Fibroblast of skin of back (primary cell): ENCODE data around the gene TTI1.
A peak's percentile ranks its signal among the peaks of the same experiment; 100 is the strongest.
"Not testable (repeated sequence)": the region's sequence is repeated elsewhere in the genome, so short reads cannot be mapped to it uniquely, and the experiment has no call there.

Source experiments
- DNase-seq: peaks from one replicate; pipeline ENCODE4 v3.0.0-alpha.2; 2013

The TTI1 gene

DNA sequence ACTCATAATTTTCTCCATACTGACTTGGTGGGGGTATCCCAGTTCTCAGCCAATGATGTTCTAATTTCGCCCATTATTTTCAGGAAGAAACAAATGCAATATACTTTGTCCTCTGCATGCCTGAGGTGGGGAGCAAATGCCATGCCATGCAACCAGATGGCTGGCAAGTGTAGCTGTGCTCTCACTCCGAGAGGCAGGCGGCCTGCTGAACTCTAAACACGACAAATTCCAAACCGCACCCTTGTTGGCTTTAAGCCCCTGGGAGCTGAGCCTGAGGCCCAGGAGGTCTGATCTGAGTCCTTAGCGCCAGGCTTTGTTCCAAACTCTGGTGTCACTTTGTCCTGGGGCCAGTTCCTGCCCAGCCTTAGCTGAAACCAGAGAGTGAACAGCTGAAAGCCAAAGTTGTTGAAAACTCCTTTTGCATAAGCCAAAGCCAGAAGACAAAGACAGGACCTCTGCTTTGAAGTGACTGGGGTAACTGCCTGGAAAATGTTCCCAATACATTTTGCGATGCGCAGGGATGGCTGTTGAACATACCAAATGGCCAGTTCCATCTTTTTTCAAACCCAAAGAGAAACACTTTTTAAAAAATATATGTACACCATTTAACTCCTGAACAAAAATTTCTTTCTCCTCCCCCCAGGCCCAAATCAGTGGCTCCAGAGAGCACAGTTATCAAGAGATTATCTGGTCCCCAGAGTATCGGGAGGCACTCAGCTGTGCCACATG, 46.2 kb downstream of the TTI1 start:
- peak; percentile 56 for DNase-seq

DNA sequence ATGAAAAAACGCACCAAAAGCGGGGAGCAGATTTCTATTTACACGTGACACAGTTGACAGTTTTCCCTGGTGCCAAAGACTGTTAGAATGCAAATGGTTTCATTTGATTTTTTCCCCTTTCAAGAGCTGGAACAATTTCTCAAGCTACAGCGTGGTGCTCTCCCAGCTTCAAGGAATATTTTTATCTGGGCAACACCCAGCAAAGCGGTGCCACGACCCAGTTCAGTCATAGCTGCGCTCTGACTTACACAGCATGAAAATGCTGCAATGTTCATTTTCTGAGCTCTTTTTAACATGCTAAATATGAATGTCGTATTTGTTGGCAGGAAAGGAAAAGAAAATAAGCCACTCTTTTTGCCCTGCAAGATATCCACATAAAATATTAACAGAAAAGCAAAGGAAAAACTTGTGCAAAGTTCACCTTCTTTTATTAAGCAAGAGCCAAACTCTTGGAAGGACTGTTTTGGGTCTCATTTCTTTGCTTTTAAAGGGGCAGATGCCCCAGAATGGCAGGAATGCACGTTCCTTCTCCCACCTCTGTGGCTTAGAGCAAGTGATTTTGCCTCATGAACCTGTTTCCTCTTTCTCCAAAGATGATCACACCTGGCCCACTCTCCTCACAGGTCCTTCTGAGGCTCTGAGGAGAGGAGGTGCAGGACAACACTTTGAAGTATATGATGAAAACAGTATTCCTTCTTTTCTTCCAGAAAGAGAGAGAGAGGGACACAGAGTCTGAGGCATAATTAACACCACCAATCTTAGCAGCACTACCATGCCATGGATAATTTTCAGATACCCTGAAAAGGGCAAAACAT, 47.0 kb downstream of the TTI1 start:
- DNase-seq: no peak

DNA sequence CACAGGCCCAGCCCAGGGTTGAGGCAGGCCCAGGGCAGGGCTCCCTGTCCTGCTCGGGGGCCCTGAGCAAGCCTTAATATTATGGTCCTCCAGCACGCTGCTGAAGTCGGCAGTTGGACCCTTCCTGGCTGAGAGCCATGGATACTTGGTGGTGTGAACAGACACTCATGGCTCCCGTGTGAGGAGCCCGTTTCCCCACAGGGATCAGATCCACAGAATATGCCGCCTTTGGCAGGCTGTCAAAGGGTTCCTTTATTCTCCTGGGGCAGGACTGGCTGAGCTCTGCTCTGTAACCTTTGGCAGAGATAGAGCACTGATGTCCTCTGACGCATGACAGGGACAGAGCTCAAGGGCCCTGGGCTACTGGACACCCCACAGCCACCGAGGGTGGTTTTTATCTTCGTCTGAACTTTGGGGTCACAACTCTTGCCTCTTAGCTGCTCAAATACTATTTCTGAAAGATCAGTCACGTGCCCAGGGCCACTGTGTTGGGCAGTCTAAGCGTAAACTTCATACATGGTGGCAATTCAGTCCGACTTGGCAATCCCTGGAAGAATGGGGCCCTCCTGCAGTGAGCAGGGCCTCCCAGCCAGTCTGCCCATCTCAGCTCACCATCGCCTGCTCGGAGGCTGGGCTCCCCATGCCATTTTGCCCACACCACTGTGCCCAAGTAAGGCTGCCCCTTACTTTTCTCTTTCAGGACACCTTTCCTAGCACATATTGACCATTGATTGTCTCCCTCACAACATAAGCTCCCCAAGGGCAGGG, 49.1 kb downstream of the TTI1 start:
- no peak for DNase-seq

DNA sequence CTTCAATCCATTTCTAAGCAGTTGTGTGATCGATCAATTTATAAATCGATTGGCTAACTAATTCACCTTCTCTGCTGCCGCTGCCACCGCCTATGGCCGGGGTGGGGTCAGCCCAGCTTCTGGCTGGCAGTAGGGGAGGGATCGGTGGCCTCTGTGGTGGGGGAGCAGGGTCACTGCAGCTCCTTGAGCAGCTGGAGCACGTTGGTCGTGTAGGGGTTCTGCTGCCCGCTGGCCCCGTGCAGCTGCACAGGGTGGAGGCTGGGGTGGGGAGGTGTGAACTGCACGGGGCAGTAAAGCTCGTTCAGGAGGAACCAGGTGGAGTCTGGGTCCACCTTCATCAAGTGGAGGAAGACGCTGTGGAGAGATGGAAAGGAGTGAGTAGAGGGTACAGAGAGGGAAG, 50.0 kb downstream of the TTI1 start:
- no peak for DNase-seq

DNA sequence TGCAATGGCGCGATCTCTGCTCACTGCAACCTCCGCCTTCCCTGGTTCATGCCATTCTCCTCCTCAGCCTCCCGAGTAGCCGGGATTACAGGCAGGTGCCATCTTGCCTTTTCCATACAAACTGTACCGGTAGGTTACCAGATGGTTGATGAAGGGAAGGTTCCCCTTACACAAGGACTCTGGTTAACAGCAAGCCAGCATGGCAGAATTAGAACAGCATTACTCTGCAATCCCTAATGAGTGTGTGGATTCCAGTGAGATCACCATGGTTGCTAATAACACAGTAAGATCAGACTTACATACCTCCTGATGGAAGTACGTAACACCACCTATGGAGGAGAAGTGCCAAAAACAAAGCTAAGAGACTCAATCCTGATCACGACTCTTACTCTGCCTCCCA, 51.7 kb downstream of the TTI1 start:
- no peak for DNase-seq

DNA sequence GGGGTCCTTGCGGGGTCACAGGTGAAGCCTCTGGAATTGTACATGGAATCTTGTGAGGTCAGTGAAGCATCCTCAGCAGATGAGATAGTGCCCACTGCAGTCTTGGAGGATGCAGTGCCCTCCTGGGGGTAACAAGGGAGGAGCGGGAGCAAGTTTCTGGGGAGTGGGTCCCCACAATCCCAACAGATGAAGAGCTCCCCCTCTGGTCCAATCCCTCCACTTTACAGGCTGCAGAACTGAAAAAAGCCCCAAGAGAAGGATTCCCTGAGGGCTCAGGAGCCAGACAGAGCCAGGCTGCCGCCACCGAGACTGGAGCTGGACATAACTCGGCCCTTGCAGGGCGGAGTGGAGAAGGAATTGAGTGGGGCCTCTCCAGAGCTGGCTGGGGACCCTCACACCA, 52.4 kb downstream of the TTI1 start:
- no peak for DNase-seq

DNA sequence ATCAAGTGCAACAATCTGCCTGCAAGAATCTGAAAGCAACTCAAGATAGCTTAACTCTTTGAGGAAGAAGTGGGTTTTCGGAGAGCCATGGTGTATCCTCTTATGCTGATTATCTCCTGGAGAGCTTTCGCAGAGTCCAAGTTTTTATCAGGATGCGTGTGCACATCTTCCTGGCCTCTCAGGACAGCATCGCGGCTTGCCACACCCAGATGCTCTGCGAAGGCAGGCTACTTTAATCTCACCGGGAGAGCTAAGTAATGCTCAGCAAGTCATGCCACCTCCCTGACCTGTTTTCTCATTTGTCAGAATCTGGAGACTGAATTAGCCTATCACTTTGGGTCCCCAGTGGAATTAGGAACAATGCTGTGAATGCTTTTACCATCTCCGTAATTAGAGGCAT, 52.9 kb downstream of the TTI1 start:
- no peak for DNase-seq

DNA sequence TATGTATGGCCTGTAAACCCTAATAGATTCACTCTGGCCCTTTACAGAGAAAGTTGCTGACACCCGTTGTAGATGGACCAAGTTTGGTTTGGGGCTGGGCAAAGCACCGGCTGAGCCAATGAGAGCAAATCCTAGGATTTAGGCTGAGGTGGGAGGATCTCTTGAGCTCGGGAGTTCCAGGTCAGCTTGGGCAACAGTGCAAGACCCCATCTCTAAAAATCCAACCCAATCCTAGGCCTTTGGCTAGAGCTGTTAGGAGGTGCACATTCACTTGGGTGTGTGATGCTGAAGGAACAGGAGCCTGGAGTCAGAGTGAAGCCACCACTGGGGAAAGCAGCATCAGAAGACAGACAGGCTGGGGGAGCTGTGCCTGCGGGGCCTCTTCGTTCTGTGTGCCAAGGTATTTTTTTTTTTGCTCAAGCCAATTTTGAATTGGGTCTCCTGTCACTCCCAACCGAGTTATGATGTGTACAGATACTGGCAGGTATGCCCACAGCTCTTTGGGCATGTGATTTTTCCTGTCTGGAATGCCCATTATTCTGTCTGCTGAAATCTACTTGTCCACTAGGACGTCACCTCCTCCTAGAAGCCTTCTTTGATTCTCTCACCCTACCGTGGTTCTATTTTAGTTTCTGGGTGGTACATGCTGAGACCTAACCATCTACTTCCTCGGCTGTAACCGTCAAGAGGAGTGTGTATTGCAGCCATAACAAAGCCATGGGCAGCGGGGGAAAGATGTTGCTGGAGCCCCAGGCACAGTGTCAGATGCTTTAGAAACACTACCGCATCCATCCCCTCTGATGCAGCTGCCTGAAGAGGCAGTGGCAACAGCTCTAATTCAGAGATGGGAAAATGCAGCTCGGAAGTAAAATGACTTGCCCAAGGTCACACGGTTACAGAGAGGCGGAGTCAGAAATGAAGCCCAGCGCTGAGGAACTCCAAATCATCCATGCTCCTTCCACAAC, 54.0 kb downstream of the TTI1 start:
- DNase-seq: no peak

DNA sequence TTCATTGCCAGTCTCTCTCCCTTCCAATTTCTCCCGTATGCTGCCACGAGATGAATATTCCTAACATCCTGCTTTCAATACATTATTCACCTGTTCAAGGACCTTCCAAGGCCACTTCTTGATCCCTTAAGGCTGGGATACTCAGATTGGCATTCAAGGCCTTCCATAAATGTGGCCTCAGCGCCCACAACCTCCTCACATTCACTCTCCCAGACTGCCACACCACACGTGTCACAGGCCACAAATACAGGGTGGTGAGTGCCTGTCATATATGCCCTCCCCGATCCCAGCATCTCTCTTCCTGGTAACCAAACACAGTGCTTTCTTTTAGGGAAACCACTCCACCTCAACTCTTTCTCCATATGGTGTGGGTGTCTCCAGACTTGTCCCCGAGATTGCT, 55.5 kb downstream of the TTI1 start:
- DNase-seq: no peak

DNA sequence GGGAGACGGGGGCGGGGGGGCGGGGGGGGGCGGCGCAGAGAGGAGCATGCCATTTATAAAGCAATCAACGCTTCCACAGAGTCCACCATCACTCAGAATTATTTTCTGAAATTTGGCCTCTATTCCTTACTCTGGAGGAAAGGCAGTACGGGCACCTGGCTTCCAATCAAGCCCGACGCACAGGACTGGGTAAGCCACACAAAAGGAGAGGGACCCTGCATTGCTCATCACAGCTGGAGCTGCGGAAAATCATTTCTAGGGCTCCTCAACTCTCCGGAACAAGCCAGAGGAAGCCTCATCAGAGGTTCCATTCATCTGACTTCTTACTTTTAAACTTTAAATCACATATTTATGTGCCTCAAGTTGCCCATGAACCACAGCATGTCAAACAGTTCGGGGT, 55.9 kb downstream of the TTI1 start:
- DNase-seq: no peak

DNA sequence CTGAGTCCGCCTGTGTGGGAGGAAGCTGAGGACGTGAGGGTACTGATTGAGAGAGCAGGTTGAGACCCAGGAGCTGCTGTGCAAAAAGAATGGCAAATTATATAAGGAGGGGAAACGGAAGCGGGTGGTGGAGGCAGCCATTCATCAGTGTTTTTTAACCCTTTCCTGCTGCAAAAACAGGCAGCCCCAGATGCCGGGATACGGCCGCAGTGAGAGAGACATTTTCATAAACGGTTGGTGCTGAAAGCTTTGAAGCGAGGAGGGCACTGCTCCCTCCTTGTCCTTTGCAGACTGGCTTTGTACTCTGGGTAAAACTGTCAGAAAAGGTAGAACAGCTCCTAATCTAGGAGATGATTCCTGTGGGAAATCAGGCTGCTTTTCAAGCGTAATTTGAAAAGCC, 56.4 kb downstream of the TTI1 start:
- no peak for DNase-seq

DNA sequence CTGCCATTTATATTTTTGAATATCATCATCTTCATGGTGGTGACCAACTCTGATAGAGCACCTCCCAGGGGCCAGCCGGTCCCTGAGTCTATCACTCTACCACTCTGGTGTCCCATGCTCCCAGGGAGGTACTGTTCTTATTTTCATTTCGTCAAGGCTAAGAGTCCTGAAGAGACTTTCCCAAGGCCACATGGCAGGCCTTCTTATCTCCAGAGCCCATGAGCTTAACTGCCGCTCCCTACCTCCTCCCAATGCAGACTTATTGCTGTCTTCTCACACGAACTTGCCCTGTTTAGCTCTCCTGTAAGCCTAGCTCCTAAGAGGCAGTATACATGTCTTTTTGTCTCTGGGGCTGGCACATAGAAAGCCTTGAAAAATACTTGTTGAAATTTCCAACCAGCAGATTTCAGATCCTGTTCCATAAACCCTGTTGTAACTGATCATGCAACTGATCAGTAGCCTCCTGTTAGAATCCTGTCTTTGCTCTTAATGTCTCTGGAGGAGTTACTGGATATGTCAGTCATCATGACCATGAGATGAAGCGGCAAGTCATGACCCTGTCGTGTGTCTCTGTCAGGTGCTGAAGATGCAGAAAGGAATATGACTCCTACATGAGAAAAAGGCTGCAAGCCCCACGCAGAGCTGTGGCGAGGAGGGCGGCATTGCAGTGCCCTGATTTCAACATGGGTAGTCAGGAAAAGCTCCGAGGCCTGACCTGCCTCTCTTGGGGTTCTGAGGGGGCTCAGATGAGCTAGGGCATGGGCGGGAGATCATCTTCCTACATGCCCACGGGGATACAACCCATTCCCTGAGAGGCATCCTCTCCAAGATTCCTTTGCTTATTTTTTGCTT, 60.0 kb downstream of the TTI1 start:
- DNase-seq: no peak

DNA sequence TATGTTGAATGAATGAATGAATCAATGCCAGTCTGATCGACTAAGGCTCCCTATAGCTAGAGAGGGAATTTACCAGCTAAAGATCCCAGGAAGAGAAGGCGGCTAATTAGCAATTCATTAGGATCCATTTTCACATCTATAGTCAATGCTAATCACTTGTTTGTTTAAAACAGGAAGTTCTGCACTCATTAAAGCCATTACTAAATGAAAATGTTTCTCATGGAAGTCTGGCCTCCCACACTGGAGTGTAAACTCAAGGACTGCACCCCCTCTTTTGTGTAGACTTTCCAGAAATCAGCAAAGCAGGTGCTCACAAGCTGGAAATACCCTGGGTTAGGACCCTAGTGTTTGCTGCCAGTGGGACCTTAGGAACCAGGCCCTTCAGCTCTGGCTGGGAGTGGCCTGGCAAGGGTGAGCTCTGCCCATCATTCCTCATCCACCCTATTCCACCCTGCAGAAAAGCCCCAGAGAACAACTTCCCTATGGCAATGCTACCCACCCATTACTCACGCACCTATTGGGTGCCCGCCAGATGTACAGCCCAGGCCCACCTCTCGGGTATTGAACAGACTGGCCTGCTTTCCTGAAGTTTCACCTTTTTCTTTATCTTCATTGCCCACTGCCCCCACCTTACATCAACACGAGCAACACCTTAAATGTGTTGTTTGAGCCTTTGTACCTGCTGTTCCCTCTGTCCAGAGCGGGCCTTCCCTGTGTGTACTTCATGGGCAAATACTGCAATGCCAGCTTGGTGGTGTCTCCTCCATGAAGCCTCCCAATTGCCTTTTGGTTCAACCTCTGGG, 60.8 kb downstream of the TTI1 start:
- DNase-seq: no peak

DNA sequence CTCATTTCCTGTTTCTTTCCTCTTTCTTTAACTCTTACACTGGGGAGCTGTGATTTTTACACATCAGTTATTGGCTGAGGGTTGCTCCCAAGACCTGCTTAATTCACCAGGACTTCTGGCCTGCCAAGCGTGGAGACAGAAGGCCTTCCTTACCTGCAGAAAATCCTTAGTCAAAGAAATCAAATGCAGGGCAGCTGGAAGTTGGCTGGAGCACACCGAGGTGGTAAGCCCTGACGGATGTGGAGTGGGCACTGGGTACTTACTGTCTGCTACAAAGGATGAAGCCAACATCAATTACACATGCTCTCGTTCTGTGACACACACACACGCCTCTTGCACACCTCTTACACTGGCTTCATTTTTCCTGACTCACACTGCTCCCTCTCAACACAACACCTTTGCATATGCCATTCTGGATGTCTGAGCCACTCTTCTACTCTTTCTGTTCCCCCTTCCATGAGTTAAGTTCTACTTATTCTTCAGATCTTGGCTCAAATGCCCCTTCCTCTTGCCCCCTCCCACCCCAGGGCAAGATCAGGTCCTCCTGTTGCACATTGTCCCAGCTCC, 61.6 kb downstream of the TTI1 start:
- DNase-seq: no peak

DNA sequence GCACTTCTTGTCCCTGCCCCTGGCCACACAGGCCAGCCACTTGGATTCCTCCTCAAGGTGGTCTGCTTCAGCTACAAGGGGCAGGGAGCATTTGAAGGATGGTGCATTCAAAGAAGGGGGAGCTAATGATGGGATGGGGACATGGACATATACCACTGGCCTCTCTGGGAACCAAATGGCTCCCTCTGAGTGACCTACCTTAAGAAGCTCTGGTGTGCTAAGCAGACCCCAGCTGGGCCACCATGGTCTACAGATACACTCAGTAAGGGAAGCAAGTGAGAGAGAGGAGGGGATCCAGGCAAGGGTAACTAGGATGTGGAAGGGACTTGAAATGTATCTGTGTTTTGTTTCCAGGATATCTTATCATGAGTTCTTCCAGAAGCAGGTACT, 62.4 kb downstream of the TTI1 start:
- DNase-seq: no peak

DNA sequence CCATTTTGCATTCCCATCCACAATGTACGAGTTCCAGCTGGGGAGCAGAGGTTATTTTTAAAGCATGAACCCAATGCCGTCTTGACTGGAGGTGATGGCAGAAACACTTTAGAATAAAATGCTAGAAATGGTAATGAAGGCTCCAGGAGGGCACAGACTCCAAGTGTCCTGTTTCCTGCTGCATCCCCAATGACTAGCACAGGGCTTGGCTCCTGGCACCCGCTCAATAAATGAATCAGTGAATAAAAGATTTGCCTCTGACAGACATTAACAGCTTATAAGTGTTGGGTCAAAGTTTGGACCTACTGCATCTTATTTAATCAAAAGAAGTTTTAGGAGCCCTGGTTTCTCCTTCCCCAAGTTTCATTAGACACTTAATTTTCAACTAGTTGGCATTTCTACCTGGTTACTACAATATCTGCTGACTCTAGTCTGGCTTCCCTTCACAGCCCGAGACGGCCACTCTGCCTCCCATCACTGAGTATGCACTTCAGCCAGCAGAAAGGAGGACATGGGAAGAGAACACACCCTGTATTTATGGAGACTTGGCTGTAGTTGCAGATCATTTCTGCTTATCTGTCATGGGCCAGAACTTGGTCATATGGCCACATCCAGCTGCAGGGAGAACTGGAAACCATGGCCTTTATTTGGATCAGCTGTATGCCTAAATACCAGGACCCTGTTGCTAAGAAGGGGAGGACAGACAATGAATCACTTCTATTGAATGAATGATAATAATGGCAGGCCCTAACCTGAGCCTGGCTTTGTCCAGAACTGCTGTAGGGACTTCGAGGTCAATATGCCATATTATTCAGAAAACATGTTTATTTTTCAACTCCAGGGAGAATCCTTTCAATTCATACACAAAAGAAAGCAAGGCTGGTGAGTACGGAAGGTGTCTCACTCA, 63.1 kb downstream of the TTI1 start:
- DNase-seq: no peak

DNA sequence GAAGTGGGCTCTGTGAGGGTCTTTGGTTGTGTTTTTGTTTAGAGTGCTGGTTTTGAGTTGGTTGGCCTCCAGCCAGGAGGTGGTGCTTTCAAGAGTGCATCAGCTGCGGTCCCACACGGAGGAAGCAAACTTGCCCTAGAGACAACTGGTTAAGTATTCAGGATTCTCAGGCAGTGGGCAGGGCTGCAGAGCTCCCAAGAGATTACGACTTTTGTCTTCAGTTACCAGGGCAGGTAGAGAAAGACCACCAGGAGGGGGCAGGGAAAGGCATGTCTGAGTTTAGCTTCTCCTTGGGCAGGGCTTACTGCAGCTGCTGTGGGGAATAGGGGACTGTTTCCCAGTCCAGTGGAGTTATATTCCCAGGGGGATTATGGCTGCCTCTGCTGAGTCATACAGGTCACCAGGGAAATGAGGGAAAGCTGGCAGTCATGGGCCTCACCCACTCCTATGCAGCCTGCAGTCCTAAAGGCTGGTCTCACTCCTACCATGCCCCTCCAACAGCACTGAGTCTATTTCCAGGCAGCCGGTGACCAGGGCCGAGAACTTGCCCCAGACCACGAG, 64.3 kb downstream of the TTI1 start:
- peak; percentile 59 for DNase-seq

DNA sequence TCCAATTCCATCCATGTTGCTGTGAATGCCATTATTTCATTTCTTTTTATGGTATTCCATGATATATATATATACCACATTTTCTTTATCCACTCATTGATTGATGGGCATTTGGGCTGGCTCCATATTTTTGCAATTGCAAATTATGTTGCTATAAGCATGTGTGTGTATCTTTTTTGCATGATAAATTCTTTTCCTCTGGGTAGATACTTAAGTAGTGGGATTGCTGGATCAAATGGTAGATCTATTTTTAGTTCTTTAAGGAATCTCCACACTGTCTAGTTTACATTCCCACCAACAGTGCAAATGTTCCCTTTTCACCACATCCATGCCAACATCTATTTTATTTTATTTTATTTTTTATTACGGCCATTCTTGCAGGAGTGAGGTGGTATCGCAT, 69.8 kb downstream of the TTI1 start:
- not testable (repeated sequence) for DNase-seq

DNA sequence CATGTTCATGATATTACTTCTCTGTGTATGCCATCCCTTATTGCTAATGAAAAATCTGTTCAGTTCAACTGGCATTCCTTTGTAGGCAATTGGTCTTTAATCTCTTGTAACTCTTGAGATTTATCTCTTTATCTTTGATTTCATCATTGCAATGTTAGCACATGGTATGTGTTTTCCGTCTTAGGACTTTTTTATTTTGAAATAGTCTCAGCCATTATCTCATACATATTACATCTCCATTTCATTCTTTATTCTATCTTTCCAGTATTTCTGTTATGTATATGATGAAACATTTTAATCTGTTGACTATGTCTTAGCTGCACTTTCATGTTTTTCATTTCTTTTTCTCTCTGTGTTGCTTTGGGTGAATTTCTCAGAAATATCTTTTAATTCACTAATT, 72.2 kb downstream of the TTI1 start:
- DNase-seq: no peak
